ENCODE measurements around the gene LRRC8C.

DNA sequence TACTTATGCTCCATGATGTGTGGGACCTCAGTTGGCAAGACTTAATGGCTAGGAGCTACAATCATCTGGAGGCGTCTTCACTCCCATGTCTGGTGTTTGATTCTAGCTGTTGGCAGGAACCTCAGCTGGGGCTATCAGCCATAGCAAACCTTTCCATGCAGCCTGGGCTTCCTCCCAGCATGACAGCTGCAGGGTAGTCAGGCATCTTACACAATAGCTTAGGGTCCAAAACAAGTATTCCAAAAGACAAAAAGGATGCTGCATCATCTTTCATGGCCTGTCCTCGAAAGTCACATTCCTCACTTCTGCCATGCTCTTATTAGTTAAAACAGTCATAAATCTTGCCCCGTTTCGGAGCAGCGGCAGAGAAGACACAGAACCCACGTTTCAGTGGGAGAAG, 90.9 kb downstream of the LRRC8C start:
- TF ChIP-seq EZH2phosphoT487 (IDR thresholded peaks at IDR 0.05): no peak
- TF ChIP-seq, protein P1, sequence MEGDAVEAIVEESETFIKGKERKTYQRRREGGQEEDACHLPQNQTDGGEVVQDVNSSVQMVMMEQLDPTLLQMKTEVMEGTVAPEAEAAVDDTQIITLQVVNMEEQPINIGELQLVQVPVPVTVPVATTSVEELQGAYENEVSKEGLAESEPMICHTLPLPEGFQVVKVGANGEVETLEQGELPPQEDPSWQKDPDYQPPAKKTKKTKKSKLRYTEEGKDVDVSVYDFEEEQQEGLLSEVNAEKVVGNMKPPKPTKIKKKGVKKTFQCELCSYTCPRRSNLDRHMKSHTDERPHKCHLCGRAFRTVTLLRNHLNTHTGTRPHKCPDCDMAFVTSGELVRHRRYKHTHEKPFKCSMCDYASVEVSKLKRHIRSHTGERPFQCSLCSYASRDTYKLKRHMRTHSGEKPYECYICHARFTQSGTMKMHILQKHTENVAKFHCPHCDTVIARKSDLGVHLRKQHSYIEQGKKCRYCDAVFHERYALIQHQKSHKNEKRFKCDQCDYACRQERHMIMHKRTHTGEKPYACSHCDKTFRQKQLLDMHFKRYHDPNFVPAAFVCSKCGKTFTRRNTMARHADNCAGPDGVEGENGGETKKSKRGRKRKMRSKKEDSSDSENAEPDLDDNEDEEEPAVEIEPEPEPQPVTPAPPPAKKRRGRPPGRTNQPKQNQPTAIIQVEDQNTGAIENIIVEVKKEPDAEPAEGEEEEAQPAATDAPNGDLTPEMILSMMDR (IDR thresholded peaks at IDR 0.05): no peak
